Measurements from ENCODE around the gene ZNF398.

GRCh38 chr7:149141893-149142292, 5.4 kb upstream of the ZNF398 start:
- TF ChIP-seq CTCF (IDR thresholded peaks at IDR 0.05) (no peak), POLR2A (IDR thresholded peaks at IDR 0.05) (no peak)

Measured in body of pancreas (tissue), 4 donors.